ENCODE results near the gene RCC1.
"Not testable (repeated sequence)": the region's sequence is repeated elsewhere in the genome, so short reads cannot be mapped to it uniquely, and the experiment has no call there.

RCC1 gene

DNA sequence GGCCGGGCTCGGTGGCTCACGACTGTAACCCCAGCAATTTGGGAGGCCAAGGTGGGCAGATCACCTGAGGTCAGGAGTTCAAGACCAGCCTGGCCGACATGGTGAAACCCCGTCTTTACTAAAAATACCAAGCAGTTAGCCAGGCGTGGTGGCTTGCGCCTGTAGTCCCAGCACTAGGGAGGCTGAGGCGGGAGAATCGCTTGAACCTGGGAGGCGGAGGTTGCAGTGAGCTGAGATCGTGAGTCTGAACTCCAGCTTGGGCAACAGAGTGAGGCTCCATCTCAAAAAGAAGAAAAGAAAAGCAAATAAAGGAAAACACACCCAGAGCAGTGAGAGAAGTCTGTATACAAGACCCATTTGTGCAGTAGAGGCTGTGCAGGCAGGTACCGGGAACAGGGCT, 15.0 kb downstream of the RCC1 start:
- not testable (repeated sequence) for H3K36me3 ChIP-seq (ENCODE audit: control insufficient read depth in 5 of 5, insufficient read depth in 5 of 5, low read length in 5 of 5); H3K27me3 ChIP-seq (ENCODE audit: control insufficient read depth in 5 of 5, insufficient read depth in 4 of 5, low read length in 5 of 5); H3K27ac ChIP-seq (ENCODE audit: low read depth, low read length); H3K4me3 ChIP-seq (ENCODE audit: low read depth in 1 of 5, low read length in 5 of 5); H3K9ac ChIP-seq (ENCODE audit: low read length in 5 of 5); H3K9me3 ChIP-seq (ENCODE audit: control insufficient read depth in 5 of 5, low read length in 5 of 5)
- peaks cover 8 to 18% (median 14%) of the 10 kb centered on the region in 5 donors for H3K4me1 ChIP-seq (ENCODE audit: control insufficient read depth in 5 of 5, insufficient read depth in 5 of 5, low read length in 5 of 5)

DNA sequence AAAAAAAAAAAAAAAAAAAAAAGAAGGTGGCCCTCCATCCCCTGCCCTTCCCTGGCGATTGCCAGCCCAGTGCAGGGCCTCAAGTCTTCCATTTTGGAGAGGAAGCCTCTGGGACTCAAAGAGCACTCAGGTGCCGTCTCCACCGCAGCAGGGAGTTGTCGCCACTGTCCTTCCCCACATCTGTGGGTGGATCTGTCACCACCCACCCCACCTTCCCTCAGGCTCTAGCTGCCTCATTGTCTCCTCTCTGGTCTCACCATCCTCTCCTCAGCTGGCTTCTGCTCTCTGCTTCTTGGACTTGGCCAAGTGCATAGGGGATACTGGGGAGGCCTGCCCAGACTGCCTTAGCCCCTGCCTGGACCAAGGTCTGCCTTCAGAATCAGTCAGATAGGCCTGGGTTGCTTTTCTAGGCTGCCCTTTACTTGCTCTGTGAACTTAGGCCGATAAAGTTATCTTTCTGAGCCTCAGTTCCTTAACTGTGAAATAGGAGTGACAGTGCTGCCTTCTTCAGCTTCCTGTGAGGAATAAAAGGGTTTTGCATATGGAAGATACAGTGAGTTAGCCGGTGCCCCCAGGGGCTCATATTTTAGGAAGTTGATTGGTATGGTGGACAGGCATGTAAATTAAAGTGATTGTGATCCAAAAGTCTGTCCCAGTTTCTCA, 15.8 kb downstream of the RCC1 start:
- Histone ChIP-seq H3K4me3 (ENCODE audit: low read depth in 1 of 5, low read length in 5 of 5) (no peak overlapping the region), H3K36me3 (ENCODE audit: control insufficient read depth in 5 of 5, insufficient read depth in 5 of 5, low read length in 5 of 5) (no peaks in the 10 kb centered on the region), H3K9me3 (ENCODE audit: control insufficient read depth in 5 of 5, low read length in 5 of 5) (no peaks in the 10 kb centered on the region), H3K4me1 (ENCODE audit: control insufficient read depth in 5 of 5, insufficient read depth in 5 of 5, low read length in 5 of 5) (peaks cover 8 to 18% (median 14%) of the 10 kb centered on the region in 5 donors), H3K27me3 (ENCODE audit: control insufficient read depth in 5 of 5, insufficient read depth in 4 of 5, low read length in 5 of 5) (no peaks in the 10 kb centered on the region), H3K9ac (ENCODE audit: low read length in 5 of 5) (no peak overlapping the region), H3K27ac (ENCODE audit: low read depth, low read length) (no peak overlapping the region)

DNA sequence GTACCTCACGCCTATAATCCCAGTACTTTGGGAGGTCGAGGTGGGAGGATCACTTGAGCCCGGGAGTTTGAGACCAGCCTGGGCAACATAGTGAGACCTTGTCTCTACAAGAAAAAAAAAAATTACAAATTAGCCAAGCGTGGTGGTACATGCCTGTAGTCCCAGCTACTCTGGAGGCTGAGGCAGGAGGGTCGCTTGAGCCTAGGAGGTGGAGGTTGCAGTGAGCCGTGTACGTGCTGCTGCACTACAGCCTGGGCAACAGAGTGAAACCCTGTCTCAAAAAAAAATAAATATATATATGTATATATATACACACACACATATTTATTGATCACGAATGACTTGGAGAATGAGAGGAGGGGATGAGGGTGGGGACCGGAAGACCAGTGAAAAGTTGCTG, 16.7 kb downstream of the RCC1 start:
- H3K4me1 ChIP-seq (ENCODE audit: control insufficient read depth in 5 of 5, insufficient read depth in 5 of 5, low read length in 5 of 5): peaks cover 7 to 16% (median 12%) of the 10 kb centered on the region in 5 donors
- not testable (repeated sequence) for H3K27ac ChIP-seq (ENCODE audit: low read depth, low read length); H3K9me3 ChIP-seq (ENCODE audit: control insufficient read depth in 5 of 5, low read length in 5 of 5); H3K36me3 ChIP-seq (ENCODE audit: control insufficient read depth in 5 of 5, insufficient read depth in 5 of 5, low read length in 5 of 5); H3K4me3 ChIP-seq (ENCODE audit: low read depth in 1 of 5, low read length in 5 of 5); H3K9ac ChIP-seq (ENCODE audit: low read length in 5 of 5); H3K27me3 ChIP-seq (ENCODE audit: control insufficient read depth in 5 of 5, insufficient read depth in 4 of 5, low read length in 5 of 5)

DNA sequence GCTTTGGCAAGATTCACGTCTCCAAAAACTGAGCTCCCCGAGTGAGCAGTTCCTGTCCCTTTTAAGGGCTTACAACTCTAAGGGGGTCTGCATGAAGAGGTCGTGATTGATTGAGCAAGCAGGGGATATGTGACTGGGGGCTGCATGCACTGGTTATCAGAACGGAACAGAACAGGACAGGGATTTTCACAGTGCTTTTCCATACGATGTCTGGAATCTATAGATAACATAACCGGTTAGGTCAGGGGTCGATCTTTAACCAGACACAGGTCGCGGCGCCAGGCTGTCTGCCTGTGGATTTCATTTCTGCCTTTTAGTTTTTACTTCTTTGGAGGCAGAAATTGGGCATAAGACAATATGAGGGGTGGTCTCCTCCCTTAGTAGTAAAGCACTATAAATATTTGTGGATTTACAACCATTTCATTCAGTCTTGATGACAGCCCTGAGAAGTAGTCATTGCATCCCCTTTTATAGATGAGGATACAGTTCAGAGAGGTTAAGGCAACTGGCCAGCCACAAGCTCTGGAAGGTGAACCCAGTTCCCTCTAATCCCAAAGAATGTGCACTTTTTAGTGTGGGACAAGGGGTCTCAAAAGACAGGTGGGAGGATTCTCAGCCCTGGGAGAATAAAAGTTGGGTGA, 19.3 kb downstream of the RCC1 start:
- H3K9ac ChIP-seq (ENCODE audit: low read length in 5 of 5); H3K27me3 ChIP-seq (ENCODE audit: control insufficient read depth in 5 of 5, insufficient read depth in 4 of 5, low read length in 5 of 5); H3K36me3 ChIP-seq (ENCODE audit: control insufficient read depth in 5 of 5, insufficient read depth in 5 of 5, low read length in 5 of 5); H3K27ac ChIP-seq (ENCODE audit: low read depth, low read length); H3K4me1 ChIP-seq (ENCODE audit: control insufficient read depth in 5 of 5, insufficient read depth in 5 of 5, low read length in 5 of 5); H3K4me3 ChIP-seq (ENCODE audit: low read depth in 1 of 5, low read length in 5 of 5); H3K9me3 ChIP-seq (ENCODE audit: control insufficient read depth in 5 of 5, low read length in 5 of 5): not testable (repeated sequence)

- H3K27me3 ChIP-seq (ENCODE audit: control insufficient read depth in 5 of 5, insufficient read depth in 4 of 5, low read length in 5 of 5): no peaks in the 10 kb centered on the region
- no peak overlapping the region for H3K9ac ChIP-seq (ENCODE audit: low read length in 5 of 5)
- no peak overlapping the region for H3K27ac ChIP-seq (ENCODE audit: low read depth, low read length)
- H3K36me3 ChIP-seq (ENCODE audit: control insufficient read depth in 5 of 5, insufficient read depth in 5 of 5, low read length in 5 of 5): peaks cover 0 to 7% (median 6%) of the 10 kb centered on the region in 5 donors
- H3K4me3 ChIP-seq (ENCODE audit: low read depth in 1 of 5, low read length in 5 of 5): no peak overlapping the region
- H3K4me1 ChIP-seq (ENCODE audit: control insufficient read depth in 5 of 5, insufficient read depth in 5 of 5, low read length in 5 of 5): no peaks in the 10 kb centered on the region
- no peaks in the 10 kb centered on the region for H3K9me3 ChIP-seq (ENCODE audit: control insufficient read depth in 5 of 5, low read length in 5 of 5)
Observed at GRCh38 chr1:28526886-28527285, 21.0 kb downstream of the RCC1 start.

DNA sequence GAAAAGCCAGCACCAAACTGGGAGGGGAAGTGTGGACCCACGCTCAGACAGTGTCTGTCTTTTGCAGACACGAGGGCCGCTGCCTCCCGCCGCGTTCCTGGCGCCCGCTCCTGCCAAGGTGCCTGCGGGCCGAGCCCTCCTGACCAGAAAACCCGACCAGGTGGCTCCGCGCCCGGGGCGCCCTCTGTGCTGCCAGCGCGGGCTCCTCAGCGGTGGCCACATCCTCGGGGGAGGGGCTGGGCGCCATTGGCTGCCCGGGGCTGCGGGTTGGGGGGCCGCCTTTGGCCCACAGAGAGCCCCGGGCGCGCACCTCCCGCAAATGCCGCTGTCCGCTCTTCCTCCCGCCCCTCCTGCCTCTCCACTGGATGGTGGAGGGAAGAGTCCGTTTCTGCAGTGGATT, 24.6 kb downstream of the RCC1 start:
- H3K4me3 ChIP-seq (ENCODE audit: low read depth in 1 of 5, low read length in 5 of 5): no peak overlapping the region
- no peaks in the 10 kb centered on the region for H3K4me1 ChIP-seq (ENCODE audit: control insufficient read depth in 5 of 5, insufficient read depth in 5 of 5, low read length in 5 of 5)
- H3K27ac ChIP-seq (ENCODE audit: low read depth, low read length): no peak overlapping the region

GRCh38 chr1:28534671-28535070, 28.8 kb downstream of the RCC1 start:
- Histone ChIP-seq H3K27me3 (ENCODE audit: control insufficient read depth in 5 of 5, insufficient read depth in 4 of 5, low read length in 5 of 5) (no peaks in the 10 kb centered on the region), H3K27ac (ENCODE audit: low read depth, low read length) (no peak overlapping the region), H3K36me3 (ENCODE audit: control insufficient read depth in 5 of 5, insufficient read depth in 5 of 5, low read length in 5 of 5) (peaks cover 0 to 47% (median 42%) of the 10 kb centered on the region in 5 donors), H3K9me3 (ENCODE audit: control insufficient read depth in 5 of 5, low read length in 5 of 5) (no peaks in the 10 kb centered on the region), H3K9ac (ENCODE audit: low read length in 5 of 5) (no peak overlapping the region), H3K4me1 (ENCODE audit: control insufficient read depth in 5 of 5, insufficient read depth in 5 of 5, low read length in 5 of 5) (peaks cover 0 to 3% (median 0%) of the 10 kb centered on the region in 5 donors), H3K4me3 (ENCODE audit: low read depth in 1 of 5, low read length in 5 of 5) (no peak overlapping the region)

More for the DNA sequence above, 24.6 kb downstream of the RCC1 start:
- Histone ChIP-seq H3K36me3 (ENCODE audit: control insufficient read depth in 5 of 5, insufficient read depth in 5 of 5, low read length in 5 of 5) (peaks cover 0 to 22% (median 20%) of the 10 kb centered on the region in 5 donors), H3K9me3 (ENCODE audit: control insufficient read depth in 5 of 5, low read length in 5 of 5) (no peaks in the 10 kb centered on the region), H3K9ac (ENCODE audit: low read length in 5 of 5) (no peak overlapping the region), H3K27me3 (ENCODE audit: control insufficient read depth in 5 of 5, insufficient read depth in 4 of 5, low read length in 5 of 5) (no peaks in the 10 kb centered on the region)

DNA sequence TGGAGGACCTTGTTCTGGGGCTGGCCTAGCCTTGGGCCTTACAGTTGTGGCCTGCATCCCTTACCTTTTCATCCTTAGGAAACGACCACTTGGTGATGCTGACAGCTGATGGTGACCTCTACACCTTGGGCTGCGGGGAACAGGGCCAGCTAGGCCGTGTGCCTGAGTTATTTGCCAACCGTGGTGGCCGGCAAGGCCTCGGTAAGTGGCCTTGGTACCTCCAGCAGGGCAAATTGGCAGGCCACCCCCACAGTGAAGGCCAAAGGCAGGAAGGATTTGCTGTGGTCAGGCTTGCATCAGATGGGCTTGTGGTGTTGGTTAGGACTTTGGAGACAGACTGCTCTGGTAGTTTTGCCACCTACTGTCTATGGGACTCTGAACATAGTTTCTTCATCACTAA, 29.3 kb downstream of the RCC1 start:
- H3K36me3 ChIP-seq (ENCODE audit: control insufficient read depth in 5 of 5, insufficient read depth in 5 of 5, low read length in 5 of 5): peaks cover 0 to 47% (median 42%) of the 10 kb centered on the region in 5 donors

GRCh38 chr1:28537457-28538199, 31.8 kb downstream of the RCC1 start:
- H3K27ac ChIP-seq (ENCODE audit: low read depth, low read length): no peak overlapping the region
- H3K4me3 ChIP-seq (ENCODE audit: low read depth in 1 of 5, low read length in 5 of 5): no peak overlapping the region
- no peaks in the 10 kb centered on the region for H3K27me3 ChIP-seq (ENCODE audit: control insufficient read depth in 5 of 5, insufficient read depth in 4 of 5, low read length in 5 of 5)
- H3K9ac ChIP-seq (ENCODE audit: low read length in 5 of 5): no peak overlapping the region
- H3K36me3 ChIP-seq (ENCODE audit: control insufficient read depth in 5 of 5, insufficient read depth in 5 of 5, low read length in 5 of 5): peaks cover 0 to 33% (median 31%) of the 10 kb centered on the region in 5 donors
- H3K9me3 ChIP-seq (ENCODE audit: control insufficient read depth in 5 of 5, low read length in 5 of 5): no peaks in the 10 kb centered on the region
- peaks cover 0 to 3% (median 0%) of the 10 kb centered on the region in 5 donors for H3K4me1 ChIP-seq (ENCODE audit: control insufficient read depth in 5 of 5, insufficient read depth in 5 of 5, low read length in 5 of 5)

More for the DNA sequence above, 29.3 kb downstream of the RCC1 start:
- Histone ChIP-seq H3K9me3 (ENCODE audit: control insufficient read depth in 5 of 5, low read length in 5 of 5) (no peaks in the 10 kb centered on the region), H3K4me1 (ENCODE audit: control insufficient read depth in 5 of 5, insufficient read depth in 5 of 5, low read length in 5 of 5) (peaks cover 0 to 3% (median 0%) of the 10 kb centered on the region in 5 donors), H3K27me3 (ENCODE audit: control insufficient read depth in 5 of 5, insufficient read depth in 4 of 5, low read length in 5 of 5) (no peaks in the 10 kb centered on the region), H3K9ac (ENCODE audit: low read length in 5 of 5) (no peak overlapping the region), H3K4me3 (ENCODE audit: low read depth in 1 of 5, low read length in 5 of 5) (no peak overlapping the region), H3K27ac (ENCODE audit: low read depth, low read length) (no peak overlapping the region)

DNA sequence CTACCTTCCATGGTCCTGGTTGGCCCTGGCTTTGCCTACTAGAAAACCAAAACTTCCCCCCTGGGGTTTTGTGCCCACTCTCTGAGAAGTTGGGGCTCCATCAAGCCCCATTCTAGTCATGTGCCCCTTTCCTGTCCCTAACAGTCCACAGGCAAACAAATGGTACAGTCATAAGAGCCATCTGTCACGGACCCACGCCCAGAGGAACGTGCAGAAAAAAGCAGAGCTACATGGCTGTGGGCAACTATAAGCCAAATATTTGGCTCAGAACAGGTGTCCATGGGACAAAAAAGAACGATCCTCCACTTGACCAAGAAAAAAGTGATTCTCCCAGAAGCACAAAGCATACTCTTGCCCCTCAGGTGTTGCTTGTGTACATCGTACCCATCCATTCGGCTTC, 32.4 kb downstream of the RCC1 start:
- Histone ChIP-seq H3K4me1 (ENCODE audit: control insufficient read depth in 5 of 5, insufficient read depth in 5 of 5, low read length in 5 of 5) (peaks cover 0 to 3% (median 0%) of the 10 kb centered on the region in 5 donors), H3K27ac (ENCODE audit: low read depth, low read length) (no peak overlapping the region), H3K27me3 (ENCODE audit: control insufficient read depth in 5 of 5, insufficient read depth in 4 of 5, low read length in 5 of 5) (no peaks in the 10 kb centered on the region), H3K9ac (ENCODE audit: low read length in 5 of 5) (no peak overlapping the region), H3K9me3 (ENCODE audit: control insufficient read depth in 5 of 5, low read length in 5 of 5) (no peaks in the 10 kb centered on the region), H3K36me3 (ENCODE audit: control insufficient read depth in 5 of 5, insufficient read depth in 5 of 5, low read length in 5 of 5) (peaks cover 0 to 33% (median 31%) of the 10 kb centered on the region in 5 donors), H3K4me3 (ENCODE audit: low read depth in 1 of 5, low read length in 5 of 5) (no peak overlapping the region)

All from subcutaneous abdominal adipose tissue (tissue), 5 donors.